Measurements from ENCODE around the gene XBP1.
A peak's percentile ranks its signal among the peaks of the same experiment; 100 is the strongest.
"Not testable (repeated sequence)": the region's sequence is repeated elsewhere in the genome, so short reads cannot be mapped to it uniquely, and the experiment has no call there.

The XBP1 gene

DNA sequence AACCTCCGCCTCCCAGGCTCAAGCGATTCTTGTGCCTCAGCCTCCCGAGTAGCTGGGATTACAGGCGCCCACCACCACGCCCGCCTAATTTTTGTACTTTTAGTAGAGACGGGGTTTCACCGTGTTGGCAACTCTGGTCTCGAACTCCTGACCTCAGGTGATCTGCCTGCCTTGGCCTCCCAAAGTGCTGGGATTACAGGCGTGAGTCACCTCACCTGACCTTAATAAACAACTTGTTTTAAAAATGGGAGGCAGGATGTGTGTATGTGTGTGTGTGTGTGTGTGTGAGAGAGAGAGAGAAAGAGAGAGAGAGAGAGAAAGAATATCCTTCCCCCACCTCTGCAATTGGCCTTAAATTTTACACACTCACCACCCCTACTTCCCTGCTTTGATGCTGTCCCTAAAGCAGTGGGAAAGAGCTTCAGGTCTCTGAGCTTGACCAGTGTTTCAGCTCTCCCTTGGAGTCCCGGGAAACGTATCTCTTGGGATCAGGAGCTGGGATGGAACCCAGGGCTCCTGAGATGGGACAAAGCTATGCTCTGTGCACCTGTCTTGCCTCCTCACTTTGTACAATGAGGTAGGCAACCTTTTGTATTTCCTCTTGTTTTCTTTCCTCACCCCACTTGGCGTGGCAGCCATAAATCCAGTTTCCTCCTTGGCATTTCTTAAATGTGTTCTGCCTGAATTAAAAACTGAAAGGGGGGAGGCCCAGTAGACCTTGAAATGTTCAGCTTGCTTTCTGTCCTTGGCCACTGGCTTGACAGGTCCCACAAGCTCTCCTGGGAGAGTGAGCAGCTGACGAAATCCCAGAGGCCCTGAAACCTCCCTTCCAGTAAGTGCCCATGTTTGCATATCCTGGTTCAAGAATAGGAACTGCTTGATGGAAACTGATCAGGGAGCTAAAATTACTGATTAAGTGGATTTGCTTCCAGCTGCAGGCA lies 17.8 kb upstream of the XBP1 start:
- no peak for DNase-seq

DNA sequence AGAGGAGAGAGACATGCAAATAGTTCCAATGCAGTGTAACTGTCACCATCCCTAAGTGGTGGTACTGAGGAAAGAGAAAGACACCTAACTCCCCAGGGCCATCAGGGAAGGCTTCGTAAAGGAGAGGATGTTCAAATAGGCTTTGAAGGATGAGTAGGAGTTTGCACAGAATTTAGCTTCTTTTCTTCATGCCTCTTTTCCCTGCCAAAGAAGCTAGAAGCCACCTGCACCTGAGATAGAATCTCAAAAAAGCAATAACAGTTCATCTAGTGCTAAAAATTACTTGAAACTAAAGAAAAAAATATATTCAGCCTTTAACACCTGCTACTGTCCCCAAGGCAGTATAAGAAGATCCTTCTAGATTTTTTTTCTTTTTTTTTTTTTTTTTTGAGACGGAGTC lies 16.7 kb upstream of the XBP1 start:
- DNase-seq: no peak

DNA sequence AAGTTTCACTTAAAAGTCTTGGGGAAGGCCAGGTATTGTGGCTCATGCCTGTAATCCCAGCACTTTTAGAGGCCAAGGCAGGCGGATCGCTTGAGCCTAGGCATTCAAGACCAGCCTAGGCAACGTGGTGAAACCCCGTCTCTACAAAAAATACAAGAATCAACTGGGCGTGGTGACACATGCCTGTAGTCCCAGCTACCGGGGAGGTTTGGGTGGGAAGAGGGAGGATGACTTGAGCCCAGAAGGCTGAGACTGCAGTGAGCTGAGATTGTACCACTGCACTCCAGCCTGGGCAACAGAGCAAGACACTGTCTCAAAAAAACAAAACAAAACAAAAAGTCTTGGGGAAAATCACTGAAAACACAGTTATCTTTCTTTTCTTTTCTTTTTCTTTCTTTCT lies 15.4 kb upstream of the XBP1 start:
- DNase-seq: no peak

DNA sequence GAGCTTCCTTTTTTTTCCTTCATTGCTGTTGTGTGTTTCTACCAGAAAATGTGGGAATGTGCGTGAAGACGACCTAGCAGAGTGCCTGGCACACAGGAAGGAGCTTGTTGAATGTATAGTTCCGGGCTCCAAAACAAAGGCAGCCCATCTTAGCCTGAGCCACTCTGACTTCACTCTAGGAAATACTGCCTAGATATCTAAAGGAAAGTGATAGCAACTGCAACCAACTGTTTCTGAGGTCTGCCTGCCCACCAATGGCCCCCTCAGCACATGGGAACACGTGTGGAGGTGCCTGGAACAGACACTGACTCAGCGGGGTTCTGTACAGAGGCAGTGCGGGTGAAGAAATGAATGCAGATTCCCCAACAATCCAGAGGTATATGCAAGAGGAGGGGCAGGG lies 14.7 kb upstream of the XBP1 start:
- no peak for DNase-seq

DNA sequence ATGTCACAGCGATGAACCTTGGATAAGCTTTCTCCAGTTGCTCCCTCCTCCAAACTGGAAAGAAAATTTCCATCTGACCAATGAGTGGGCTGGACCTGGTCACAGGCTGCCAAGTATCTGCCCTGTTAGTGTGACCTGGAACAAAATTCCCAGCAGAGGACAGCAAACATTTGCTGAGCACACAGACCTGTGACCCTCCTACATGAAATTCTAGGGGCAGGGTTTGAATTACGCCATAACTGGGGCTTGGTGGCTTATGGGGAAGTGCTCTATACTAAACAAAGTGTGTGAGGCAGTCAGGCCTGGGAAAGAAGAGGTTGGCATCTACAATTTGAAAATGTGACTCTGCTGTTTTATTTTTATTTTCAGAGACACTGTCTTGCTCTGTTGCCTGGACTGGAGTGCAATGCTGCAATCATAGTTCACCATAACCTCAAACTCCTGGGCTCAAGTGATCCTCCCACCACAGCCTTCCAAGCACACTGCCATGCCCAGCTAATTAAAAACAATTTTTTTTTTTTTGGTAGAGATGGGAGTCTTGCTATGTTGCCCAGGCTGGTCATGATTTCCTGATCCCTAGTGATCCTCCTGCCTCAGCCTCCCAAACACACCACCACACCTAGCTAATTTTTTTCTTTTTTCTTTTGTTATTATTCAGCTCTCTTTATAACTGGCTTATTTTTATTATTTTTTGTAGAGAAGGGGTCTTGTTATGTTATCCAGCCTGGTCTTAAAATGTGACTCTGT lies 13.6 kb upstream of the XBP1 start:
- no peak for DNase-seq

DNA sequence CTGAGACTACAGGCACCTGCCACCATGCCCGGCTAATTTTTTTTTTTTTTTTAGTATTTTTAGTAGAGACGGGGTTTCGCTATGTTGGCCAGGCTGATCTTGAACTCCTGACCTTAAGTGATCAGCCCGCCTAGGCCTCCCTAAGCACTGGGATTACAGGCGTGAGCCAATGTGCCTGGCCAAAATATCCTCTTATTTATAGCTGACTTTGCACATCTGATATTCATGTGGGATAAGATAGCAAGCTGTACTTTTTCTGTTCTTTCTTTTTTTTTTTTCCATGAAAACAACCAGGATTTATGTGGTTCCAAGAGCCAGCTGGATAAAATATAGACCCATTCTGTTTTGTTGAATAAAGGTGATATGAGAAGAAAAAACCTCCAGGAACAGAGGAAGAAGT lies 12.1 kb upstream of the XBP1 start:
- DNase-seq: no peak

DNA sequence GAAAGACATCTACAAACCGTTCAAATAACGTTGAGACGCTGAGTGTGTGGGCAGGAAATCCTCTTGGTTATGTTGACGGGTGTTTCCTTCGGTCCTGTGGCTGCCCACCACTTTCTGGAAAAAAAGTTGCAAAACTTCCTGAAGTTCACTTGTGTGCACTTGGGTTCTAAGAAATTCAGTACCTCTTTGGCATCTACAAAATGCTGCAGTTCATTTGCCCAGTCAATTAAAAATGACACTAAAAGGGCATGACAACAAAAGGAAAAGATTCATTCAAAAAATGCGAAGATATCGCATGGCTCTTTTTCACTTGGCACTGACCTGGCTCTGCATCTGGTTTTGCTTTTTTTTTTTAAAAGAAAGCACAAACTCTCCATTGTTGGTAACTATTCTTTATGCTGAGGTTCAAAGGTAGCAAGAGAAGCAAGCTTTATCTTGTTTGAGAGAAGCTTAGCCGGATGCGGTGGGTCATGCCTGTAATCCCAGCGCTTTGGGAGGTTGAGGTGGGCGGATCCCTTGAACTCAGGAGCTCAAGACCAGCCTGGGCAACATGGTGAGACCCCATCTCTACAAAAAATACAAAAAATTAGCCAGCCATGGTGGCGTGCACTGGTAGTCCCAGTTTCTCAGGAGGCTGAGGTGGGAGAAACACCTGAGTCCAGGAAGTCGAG lies 10.6 kb upstream of the XBP1 start:
- peak; percentile 21 for DNase-seq

DNA sequence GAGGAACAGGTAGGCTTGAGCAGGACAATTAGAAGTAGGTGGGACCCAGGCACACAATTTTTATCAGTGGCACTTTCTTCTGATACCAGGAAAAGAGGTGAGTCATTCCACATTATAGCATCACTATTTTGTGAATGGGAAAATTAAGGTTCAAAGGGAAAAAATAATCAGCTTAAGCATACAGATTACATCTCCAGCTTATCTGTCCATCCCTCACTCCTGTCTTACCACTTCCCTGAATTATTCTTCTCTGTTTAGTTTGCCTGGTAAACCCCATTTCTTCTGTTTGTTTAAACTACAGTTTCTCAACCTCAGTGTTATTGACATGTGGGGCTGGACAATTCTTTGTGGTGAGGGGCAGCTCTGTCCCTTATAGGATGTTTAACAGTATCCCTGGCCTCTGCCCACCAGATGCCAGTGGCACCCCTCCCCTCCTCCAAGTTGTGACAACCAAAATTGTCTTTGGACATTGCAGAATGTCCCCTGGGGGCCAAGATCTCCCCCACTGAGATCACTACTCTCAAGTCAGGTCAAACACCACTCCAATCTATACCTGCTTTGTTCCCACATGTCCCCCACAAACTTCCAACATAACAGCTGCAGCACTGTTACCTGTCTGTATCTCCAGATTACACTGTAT lies 8.5 kb upstream of the XBP1 start:
- DNase-seq: no peak

DNA sequence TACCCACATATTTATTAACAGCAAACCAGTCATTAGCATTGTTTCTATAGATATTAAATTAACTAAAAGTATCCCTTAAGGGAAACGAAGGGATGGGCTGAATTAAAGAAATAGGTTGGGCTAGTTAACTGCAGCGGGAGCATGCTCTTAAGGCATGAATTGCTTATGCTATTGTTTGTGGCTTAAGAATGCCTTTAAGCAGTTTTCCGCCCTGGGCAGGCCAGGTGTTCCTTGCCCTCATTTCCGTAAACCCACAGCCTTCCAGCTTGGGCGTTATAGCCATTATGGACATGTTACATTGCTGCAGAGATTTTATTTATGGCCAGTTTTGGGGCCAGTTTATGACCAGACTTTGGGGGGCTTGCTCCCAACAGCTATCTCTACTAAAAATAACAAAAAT lies 5.1 kb upstream of the XBP1 start:
- DNase-seq: not testable (repeated sequence)

DNA sequence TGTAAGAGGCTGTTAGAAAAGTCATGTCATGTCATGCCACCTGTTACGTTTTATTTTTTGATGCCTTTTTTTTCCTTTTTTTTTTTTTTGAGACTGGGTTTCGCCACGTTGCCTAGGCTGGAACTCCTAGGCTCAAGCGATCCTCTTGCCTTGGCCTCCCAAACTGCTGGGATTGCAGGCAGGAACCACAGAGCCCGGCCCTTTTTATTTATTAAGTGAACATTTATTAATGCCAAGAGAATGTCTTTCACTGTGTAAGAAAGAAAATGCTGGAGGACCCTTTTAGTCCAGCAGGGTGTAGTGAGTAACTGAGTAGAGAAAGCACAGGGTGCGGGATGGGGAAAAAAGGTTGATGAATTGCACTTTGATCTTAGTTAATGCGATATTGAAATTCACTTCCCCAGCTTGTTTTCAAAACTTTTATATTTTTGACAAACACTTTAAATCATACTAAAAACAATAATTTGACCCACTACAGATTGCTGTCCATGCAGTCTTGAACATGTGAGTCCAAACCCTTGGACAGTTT lies 2.3 kb upstream of the XBP1 start:
- no peak for DNase-seq

DNA sequence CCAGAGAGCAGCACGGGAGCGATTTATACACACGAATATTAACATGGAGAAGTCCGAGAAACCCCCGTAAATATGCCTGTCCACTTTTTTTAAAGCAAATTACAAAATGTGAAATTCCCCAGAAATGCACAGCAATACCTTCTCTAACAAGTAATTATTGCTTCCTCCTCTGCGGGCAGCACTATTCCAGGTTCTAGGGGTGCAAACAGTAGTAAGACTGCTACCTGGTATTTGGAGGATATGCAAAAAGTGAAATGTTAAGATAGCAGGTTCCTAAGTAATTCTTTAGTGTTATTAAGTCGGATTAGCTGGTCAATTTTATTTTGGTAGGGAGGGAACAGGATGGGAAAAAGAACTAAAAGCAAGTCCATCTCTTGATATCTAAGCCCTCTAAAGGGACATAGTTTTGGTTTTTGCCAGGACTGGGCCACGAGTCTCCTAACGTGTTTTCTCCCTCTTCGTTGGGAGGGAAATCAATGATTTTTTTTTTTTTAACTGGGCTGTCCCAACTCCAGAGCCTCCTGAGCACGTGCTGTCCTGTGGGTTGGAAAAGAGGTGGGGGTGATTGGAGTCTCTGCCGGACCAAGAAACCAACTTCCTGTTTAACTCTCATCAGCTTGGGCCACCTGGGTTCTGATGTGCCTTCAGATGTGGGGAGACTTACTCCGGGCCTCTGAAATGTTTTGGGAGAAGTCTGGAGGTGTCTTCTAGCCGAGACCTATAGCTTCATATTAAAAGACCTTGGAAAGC lies 1.7 kb upstream of the XBP1 start:
- no peak for DNase-seq

DNA sequence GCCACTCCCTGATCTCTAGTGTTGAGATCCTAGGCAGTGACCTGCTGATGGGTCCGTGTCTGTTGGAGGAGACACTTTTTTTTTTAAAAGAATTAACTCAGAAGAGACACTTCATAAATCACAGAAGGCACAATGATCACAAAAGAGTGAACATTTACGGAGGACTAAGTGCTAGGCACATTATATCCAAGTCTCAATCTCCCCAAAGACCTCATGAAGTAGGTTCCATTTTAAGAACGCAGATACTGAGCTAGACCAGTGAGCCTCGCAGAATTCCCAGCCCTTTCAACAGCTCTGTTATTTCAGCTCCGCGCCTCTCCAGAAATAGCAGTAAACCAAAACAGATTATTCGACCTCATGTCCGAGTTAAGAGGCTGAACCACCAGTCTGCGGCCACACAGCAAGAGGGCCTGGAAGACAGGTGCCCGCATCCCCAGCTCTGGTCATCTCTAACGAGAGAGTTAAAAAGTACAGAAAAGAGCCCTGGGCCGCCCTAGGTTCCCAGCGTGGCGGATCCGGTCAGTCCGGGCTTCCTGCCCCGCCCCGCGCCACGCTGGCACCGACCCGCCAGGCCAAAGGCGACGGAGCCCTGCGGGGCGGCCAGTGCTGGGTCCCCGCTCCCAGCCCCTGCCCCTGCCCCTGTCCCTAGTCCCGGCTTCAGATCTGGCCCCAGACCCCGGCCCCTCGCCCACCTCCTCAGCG lies 612 bp downstream of the XBP1 start:
- DNase-seq: peak; percentile 26

DNA sequence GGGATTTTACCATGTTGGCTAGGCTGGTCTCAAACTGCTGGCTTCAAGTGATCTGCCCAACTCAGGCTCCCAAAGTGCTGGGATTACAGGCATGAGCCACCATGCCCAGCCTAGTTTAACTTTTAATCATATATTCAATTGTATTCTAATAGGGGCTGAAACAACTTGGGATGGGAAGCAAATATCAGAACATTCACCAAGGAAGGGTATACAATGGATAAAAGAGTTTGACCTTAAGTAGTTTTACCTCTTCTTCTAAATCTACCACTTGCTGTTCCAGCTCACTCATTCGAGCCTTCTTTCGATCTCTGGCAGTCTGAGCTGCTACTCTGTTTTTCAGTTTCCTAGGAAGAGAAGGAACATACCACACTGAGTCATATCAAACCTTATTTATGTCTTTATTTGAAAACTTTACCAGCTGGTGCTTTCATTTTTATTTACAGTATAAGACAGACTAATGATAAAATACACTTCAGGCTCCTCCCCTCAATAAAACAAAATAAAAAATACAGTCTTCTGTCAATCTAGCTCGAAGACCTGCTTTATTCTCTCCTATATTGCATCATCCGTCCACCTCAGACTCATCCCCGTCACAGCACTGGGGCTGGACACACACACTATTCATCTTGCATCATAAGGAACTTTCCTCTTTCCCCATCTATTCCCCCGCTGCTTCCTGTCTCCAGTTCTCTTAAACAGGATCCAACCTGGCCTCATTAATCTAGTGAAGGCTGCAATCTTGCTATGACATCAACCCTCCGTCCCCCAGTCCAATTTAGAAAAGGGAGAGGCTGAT lies 1.4 kb downstream of the XBP1 start:
- DNase-seq: no peak

DNA sequence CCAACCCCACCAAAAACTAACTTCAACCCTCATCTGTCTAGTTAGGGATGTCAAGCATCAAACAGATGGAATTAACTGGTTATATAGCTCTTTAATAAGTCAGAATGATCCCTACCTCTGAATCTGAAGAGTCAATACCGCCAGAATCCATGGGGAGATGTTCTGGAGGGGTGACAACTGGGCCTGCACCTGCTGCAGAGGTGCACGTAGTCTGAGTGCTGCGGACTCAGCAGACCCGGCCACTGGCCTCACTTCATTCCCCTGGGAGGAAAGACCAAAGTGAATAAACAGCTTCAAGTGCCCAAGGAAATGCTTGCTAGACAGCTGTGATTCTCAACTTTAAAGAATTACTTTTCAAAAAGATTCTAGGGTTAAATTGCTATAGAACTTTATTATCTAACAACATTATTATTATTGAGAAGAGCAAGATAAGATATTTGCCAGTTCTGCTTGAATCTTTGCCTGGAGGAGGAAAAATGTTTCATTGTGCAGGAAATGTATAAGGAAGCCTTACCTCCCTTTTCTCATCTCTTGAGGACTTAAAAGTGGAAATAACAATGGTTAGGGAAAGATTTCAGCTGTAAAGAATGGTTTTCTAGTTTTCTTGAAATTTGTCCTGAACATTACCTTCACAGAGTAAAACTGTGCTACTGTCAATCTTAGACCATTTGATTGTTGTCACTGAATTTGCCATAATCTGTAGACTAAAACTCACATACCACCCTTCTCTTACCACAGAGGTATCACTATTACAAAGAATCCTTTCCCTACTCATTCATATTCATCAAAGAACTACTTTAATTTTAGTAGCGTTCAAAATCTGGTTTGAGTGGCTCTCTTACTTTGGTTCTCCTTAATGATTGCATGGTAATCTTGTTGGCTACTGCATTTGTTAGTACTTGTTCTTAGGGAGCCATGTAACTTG lies 4.2 kb downstream of the XBP1 start:
- DNase-seq: no peak

DNA sequence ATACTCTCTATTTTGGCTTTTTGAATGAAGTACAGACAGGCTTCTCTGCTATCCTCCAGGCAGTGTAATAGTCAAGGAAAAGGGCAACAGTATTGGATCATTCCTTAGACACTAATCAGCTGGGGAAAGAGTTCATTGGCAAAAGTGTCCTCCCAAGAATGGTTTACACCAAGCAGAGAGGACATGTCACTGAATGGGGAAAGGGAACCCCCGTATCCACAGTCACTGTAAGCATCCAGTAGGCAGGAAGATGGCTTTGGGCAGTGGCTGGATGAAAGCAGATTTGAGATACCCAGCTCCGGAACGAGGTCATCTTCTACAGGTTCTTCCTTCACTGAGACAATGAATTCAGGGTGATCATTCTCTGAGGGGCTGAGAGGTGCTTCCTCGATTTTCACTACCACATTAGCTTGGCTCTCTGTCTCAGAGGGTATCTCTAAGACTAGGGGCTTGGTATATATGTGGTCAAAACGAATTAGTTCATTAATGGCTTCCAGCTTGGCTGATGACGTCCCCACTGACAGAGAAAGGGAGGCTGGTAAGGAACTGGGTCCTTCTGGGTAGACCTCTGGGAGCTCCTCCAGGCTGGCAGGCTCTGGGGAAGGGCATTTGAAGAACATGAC lies 5.2 kb downstream of the XBP1 start:
- no peak for DNase-seq

DNA sequence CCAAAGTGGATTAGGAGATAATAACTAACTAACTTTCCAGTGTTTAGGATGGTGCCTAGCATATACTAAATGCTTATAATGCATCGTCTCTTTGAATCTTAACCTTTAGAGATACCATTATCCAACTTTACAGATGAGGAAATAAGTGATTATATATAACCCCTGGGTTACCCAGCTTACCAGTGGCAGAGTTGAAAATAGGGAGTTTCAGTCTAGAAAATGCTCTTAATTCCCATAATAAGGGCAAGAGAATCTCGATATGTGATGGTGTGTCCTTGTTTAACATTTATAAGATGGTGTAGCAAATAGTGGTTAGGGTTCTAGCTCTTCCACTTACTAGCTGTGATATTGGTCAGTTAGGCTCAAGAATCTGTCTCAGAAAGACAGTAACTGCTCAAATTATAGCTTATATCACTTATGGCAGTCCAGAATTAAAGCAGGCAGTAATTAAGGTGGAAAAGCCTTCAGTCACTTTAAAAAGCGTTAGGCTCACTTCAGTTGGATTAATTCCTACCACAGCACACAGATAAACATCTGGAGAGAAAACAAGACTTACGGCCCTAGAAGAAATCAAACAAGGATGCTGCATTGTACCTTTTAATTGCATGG lies 6.3 kb downstream of the XBP1 start:
- DNase-seq: no peak

DNA sequence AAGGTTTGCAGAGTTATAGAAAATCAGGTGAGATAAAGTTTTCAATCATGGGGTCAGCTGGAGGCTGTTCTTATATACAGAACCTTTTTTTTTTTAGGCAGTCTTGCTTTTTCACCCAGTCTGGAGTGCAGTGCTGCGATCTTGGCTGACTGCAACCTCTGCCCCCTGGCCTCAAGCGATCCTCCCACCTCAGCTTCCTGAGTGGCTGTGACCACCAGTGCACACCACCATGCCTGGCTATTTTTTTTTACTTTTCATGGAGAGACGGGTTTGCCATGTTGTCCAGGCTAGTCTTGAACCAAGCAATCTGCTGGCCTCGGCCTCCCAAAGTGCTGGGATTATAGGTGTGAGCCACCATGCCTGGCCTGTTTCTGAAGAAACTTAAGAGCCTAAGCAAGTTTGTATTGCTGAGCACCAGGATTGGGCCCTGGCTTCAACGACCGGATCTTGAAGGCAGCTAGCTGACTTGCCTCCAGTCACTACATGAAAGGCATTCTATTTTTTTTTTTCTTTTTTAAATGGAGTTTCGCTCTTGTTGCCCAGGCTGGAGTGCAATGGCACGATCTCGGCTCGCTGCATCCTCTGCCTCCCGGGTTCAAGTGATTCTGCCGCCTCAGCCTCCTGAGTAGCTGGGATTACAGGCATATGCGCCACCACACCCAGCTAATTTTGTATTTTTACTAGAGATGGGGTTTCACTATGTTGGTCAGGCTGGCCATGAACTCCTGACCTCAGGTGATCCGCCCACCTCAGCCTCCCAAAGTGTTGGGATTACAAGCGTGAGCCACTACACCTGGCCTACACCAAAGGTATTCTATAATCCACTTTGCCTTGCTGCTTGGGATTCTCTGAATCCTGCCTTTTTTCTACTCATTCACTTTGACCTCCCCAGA lies 7.6 kb downstream of the XBP1 start:
- no peak for DNase-seq

Measured in midbrain (tissue), 1 donor.